SJSA1 (cell line): ENCODE data around the gene LHFPL3. TPM values are rescaled to one million over a fixed set of nuclear protein-coding genes. Genes with fewer than 3 reads are reported as not detected.
"Not testable (repeated sequence)": the region's sequence is repeated elsewhere in the genome, so short reads cannot be mapped to it uniquely, and the experiment has no call there.

Experiments used
- DNase-seq, 2 experiments: peaks; one replicate each; pipeline ENCODE4 v3.0.0-alpha.2; 2015 to 2020; ENCODE audit warnings: low spot score in 2 of 2, low read depth in 1 of 2
- H3K27ac ChIP-seq: fragments of 250-450 bp; sonication (Bioruptor Pico); 2 replicates; pipeline ENCODE4 v1.5.1; 2020; ENCODE audit warnings: mild to moderate bottlenecking, moderate library complexity
- H3K27me3 ChIP-seq: fragments of 250-450 bp; sonication (Bioruptor Pico); replicated peaks from 2 replicates; pipeline ENCODE4 v1.5.1; 2020; ENCODE audit warnings: mild to moderate bottlenecking, moderate library complexity
- H3K36me3 ChIP-seq: fragments of 250-450 bp; sonication (Bioruptor Pico); 2 replicates; pipeline ENCODE4 v1.5.1; 2020; ENCODE audit warnings: mild to moderate bottlenecking
- H3K4me1 ChIP-seq: fragments of 250-450 bp; sonication (Bioruptor Pico); replicated peaks from 2 replicates; pipeline ENCODE4 v1.6.1; 2021; ENCODE audit warnings: mild to moderate bottlenecking
- H3K4me3 ChIP-seq: fragments of 250-450 bp; sonication (Bioruptor Pico); 2 replicates; pipeline ENCODE4 v1.5.1; 2020; ENCODE audit warnings: mild to moderate bottlenecking
- H3K9me3 ChIP-seq: fragments of 250-450 bp; sonication (Bioruptor Pico); replicated peaks from 2 replicates; pipeline ENCODE4 v1.5.1; 2020; ENCODE audit warnings: mild to moderate bottlenecking
- total RNA-seq: library from RNA; depleted of rRNA; stranded (reverse); fragments of >200 nt; shearing (Covaris generic); gene quantifications from 2 replicates; pipeline ENCODE4 v1.2.3, GENCODE V29; 2014

LHFPL3 gene
- total RNA-seq, 1 experiment from 2014 or later = not detected

GRCh38 chr7:104921596-104921995, 593.2 kb downstream of the LHFPL3 start:
- DNase-seq = no peak
- H3K27ac ChIP-seq = no peak overlapping the region
- H3K27me3 ChIP-seq = no peaks in the 10 kb centered on the region
- no peak overlapping the region for H3K4me3 ChIP-seq
- H3K4me1 ChIP-seq = no peaks in the 10 kb centered on the region; the same call in 1 of the 2 replicates
- no peaks in the 10 kb centered on the region for H3K36me3 ChIP-seq
- no peaks in the 10 kb centered on the region for H3K9me3 ChIP-seq

DNA sequence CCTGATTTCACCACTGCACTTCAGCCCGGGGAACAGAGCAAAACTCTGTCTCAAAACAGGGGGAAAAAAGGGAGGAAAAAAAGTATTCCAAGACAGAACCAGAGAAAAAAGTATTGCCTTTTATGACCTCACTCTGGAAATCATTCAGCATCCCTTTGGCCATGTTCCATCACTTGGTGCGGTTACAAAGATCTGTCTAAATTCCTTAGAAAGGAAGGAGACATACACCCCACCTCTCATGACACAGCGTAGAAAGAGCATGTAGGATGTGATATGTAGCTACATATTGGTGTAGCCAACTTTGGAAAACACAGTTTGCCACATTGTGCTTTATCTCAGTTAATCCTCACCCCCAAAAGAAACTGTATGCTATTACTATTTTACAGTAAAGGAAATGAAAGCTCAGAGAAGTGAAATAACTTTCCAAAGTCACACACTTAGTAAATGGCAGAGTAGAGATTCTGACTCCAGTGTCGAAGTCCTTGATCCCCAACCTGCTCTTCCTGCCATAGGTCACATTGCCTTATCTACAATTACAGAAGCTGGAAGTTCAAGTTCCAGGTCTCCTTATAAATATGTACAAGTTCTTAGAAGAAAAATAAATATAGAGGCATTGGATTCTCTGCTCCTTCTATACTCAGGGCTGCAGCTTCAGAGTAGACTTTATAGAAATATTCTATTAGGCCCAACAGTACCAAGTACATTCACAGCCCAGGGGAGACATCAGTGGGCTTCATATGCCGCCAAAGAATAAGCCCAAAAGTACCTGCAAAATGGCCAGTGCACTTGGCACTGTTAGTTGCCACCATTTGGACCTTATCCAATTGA, 594.0 kb downstream of the LHFPL3 start:
- H3K36me3 ChIP-seq = no peaks in the 10 kb centered on the region
- no peaks in the 10 kb centered on the region for H3K27me3 ChIP-seq
- no peak for DNase-seq
- no peak overlapping the region for H3K27ac ChIP-seq
- no peaks in the 10 kb centered on the region for H3K9me3 ChIP-seq
- H3K4me1 ChIP-seq = no peaks in the 10 kb centered on the region; the same call in 1 of the 2 replicates
- H3K4me3 ChIP-seq = no peak overlapping the region

DNA sequence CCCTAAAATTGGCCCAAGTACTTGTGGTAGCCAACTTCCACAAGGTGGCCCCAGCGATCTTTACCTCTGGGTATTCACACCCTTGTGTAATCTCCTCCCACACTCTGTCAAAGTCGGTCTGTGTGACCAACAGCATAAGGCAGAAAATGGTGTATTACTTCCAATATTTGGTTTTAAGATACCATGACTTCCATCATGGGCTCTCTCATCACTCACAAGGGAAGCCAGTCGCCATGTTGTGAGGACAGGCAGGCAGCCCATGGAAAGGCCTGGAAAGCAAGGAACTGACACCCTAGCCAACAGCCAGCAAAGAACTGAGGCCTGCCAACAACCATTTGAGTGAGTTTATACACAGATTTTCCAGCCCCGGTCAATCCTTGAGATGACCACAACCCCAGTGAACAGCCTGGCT, 594.6 kb downstream of the LHFPL3 start:
- Histone ChIP-seq H3K27me3 (no peaks in the 10 kb centered on the region), H3K36me3 (no peaks in the 10 kb centered on the region), H3K27ac (no peak overlapping the region), H3K4me3 (no peak overlapping the region), H3K4me1 (no peaks in the 10 kb centered on the region; the same call in 1 of the 2 replicates), H3K9me3 (no peaks in the 10 kb centered on the region)
- peak; percentile 52 to 81 for DNase-seq

- H3K36me3 ChIP-seq, H3K4me3 ChIP-seq, DNase-seq, H3K4me1 ChIP-seq, H3K9me3 ChIP-seq, H3K27ac ChIP-seq, H3K27me3 ChIP-seq: not testable (repeated sequence)
Measured at GRCh38 chr7:104926189-104926588, 597.8 kb downstream of the LHFPL3 start.

DNA sequence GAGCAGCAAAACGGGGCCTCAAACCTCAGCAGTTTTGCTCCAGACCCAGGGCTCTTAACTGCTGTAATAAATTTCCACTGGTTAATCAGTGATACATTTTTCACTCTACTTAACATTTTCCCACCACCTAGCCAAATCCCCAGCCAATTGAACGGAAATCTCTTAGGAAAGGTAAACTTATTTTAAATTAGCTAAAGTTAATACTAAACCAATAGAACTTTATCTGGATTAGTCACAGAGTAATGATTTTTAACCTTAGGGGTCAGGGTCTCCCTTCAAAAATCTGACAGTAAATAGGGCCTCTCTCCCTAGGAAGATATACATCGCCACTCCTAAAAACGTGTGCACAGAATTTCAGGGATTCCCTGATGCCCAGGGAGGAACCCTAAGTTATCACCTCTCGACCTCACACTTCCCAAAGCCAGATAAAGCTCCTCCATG, 598.2 kb downstream of the LHFPL3 start:
- H3K9me3 ChIP-seq = no peaks in the 10 kb centered on the region
- no peaks in the 10 kb centered on the region for H3K27me3 ChIP-seq
- DNase-seq = no peak
- H3K4me3 ChIP-seq = no peak overlapping the region
- no peaks in the 10 kb centered on the region for H3K36me3 ChIP-seq
- no peak overlapping the region for H3K27ac ChIP-seq
- H3K4me1 ChIP-seq = no peaks in the 10 kb centered on the region; the same call in 1 of the 2 replicates

DNA sequence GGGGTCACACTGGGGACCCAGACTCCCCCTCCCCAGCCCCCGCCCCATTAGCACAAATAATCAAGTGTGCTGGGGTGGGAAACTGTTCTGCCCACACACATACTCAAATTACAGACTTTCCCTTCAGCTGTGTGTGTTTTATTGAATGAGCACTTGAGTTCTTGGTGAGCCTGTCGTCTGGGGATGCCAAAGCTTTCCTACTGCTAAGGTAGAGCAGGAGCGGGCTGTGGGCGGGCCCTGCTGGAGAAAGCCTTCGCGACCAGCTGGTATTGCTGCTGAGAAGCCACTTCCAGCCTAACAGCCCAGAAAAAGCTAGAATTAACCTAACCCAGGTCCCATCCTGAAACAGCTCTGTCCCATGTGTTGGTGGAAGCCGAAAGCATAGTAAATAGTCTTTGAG, 598.7 kb downstream of the LHFPL3 start:
- Histone ChIP-seq H3K36me3 (no peaks in the 10 kb centered on the region), H3K27ac (no peak overlapping the region), H3K9me3 (no peaks in the 10 kb centered on the region), H3K4me3 (no peak overlapping the region), H3K4me1 (no peaks in the 10 kb centered on the region; the same call in 1 of the 2 replicates), H3K27me3 (no peaks in the 10 kb centered on the region)
- no peak for DNase-seq

- Histone ChIP-seq H3K27me3 (no peaks in the 10 kb centered on the region), H3K36me3 (no peaks in the 10 kb centered on the region), H3K9me3 (no peaks in the 10 kb centered on the region), H3K4me1 (no peaks in the 10 kb centered on the region), H3K27ac (no peak overlapping the region), H3K4me3 (no peak overlapping the region)
- no peak for DNase-seq
Measured at GRCh38 chr7:104928721-104929400, 600.5 kb downstream of the LHFPL3 start.

- no peak overlapping the region for H3K4me3 ChIP-seq
- DNase-seq = no peak
- no peaks in the 10 kb centered on the region for H3K36me3 ChIP-seq
- H3K4me1 ChIP-seq = no peaks in the 10 kb centered on the region
- no peak overlapping the region for H3K27ac ChIP-seq
- no peaks in the 10 kb centered on the region for H3K9me3 ChIP-seq
- no peaks in the 10 kb centered on the region for H3K27me3 ChIP-seq
Measured at GRCh38 chr7:104929921-104930320, 601.5 kb downstream of the LHFPL3 start.

- H3K36me3 ChIP-seq = no peaks in the 10 kb centered on the region
- no peaks in the 10 kb centered on the region for H3K4me1 ChIP-seq
- no peak for DNase-seq
- no peak overlapping the region for H3K27ac ChIP-seq
- no peaks in the 10 kb centered on the region for H3K9me3 ChIP-seq
- no peaks in the 10 kb centered on the region for H3K27me3 ChIP-seq
- H3K4me3 ChIP-seq = no peak overlapping the region
Measured at GRCh38 chr7:104931181-104931781, 602.9 kb downstream of the LHFPL3 start.

DNA sequence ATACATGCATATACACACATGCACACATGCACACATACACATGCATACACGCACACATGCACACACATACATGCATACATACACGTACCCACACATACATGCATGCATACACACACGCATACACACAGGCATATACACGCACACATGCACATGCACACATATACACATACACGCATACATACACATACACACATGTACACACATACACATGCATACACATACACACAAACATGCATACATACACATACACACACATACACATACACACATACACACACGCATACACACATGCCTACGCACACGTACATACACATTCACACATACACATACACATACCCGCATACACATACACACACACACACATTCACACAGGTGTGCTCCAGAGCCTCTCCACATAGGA, 604.6 kb downstream of the LHFPL3 start:
- no peak for DNase-seq
- H3K4me3 ChIP-seq = no peak overlapping the region
- no peaks in the 10 kb centered on the region for H3K27me3 ChIP-seq
- H3K9me3 ChIP-seq = no peaks in the 10 kb centered on the region
- no peaks in the 10 kb centered on the region for H3K36me3 ChIP-seq
- H3K4me1 ChIP-seq = no peaks in the 10 kb centered on the region
- no peak overlapping the region for H3K27ac ChIP-seq

DNA sequence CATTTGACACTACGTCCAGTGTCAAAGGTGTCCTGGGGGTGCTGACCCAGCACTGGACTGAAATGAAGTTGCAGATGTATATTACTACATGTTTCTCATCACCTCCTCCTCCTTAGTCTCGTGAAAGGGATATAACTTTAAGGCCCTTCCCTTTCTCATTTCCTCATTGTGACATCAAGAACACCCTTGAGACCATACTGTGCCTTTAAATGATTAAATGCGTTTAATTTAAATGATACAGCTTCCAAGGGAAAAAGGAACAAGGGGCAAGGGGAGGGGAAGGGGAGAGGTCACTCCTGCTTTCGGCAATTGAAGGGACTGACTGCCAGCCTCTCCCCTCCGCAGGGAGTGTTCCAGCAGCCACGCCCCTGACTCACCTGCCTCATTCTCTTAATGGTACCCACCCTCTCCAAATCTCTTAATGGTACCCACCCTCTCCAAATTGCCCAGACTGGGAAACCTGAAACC, 605.2 kb downstream of the LHFPL3 start:
- H3K9me3 ChIP-seq = no peaks in the 10 kb centered on the region
- no peaks in the 10 kb centered on the region for H3K27me3 ChIP-seq
- no peak overlapping the region for H3K4me3 ChIP-seq
- H3K4me1 ChIP-seq = no peaks in the 10 kb centered on the region
- no peak overlapping the region for H3K27ac ChIP-seq
- no peak for DNase-seq
- H3K36me3 ChIP-seq = no peaks in the 10 kb centered on the region

GRCh38 chr7:104934665-104935064, 606.3 kb downstream of the LHFPL3 start:
- no peak overlapping the region for H3K27ac ChIP-seq

GRCh38 chr7:104935276-104935675, 606.9 kb downstream of the LHFPL3 start:
- Histone ChIP-seq H3K27me3 (no peaks in the 10 kb centered on the region), H3K4me1 (no peaks in the 10 kb centered on the region), H3K9me3 (no peaks in the 10 kb centered on the region), H3K36me3 (no peaks in the 10 kb centered on the region), H3K4me3 (no peak overlapping the region), H3K27ac (no peak overlapping the region)
- DNase-seq = no peak

More at GRCh38 chr7:104934665-104935064, 606.3 kb downstream of the LHFPL3 start:
- DNase-seq = no peak
- H3K4me3 ChIP-seq = no peak overlapping the region
- no peaks in the 10 kb centered on the region for H3K27me3 ChIP-seq
- no peaks in the 10 kb centered on the region for H3K4me1 ChIP-seq
- no peaks in the 10 kb centered on the region for H3K9me3 ChIP-seq
- no peaks in the 10 kb centered on the region for H3K36me3 ChIP-seq

DNA sequence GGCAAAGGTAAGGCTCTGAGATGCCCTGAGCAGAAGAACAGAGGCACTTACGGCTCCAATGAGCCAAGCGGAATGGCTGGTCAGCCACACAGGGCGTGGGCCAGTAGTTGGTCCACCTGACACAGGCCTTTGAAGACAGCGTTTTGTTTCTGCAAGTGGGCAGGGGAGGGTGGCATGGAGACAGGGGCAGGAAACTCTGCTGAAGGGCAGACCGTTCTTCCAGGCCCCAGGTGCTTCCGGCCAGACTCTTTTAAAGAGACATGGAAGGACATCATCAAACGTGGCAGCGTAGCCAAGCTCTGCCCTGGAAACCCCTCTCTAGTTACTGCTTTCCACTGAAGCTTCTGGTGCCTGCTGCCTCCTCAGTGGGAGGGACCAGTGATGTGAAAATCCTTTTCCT, 608.1 kb downstream of the LHFPL3 start:
- Histone ChIP-seq H3K36me3 (no peaks in the 10 kb centered on the region), H3K27ac (no peak overlapping the region), H3K4me3 (no peak overlapping the region), H3K27me3 (no peaks in the 10 kb centered on the region), H3K9me3 (no peaks in the 10 kb centered on the region), H3K4me1 (no peaks in the 10 kb centered on the region)
- no peak for DNase-seq
